ENCODE results near the gene CETP. TPM values are rescaled to one million over a fixed set of nuclear protein-coding genes. Genes with fewer than 3 reads are reported as not detected.

The CETP gene
- total RNA-seq, 8 experiments from 2014 or later: 0.05 to 0.84 (median 0.29) TPM

- no peak for ATAC-seq (replicated peaks in 6 of 8)
- in situ Hi-C loops (cut with MboI; ENCODE audit: low pct_unique_long_range_greater_than_20kb in 2 of 9, low sequenced_read_pairs in 9 of 9, unreplicated experiment in 9 of 9): no loop called here
These were observed 55.1 kb downstream of the CETP start for GRCh38 chr16:57016831-57017230.

GRCh38 chr16:57017251-57017650, 55.5 kb downstream of the CETP start:
- in situ Hi-C loops (cut with MboI; ENCODE audit: low pct_unique_long_range_greater_than_20kb in 2 of 9, low sequenced_read_pairs in 9 of 9, unreplicated experiment in 9 of 9): no loop called here
- 29 to 55% (median 50%) methylated on average over 1 of the region's 1 CpG; no CpG with 5 or more reads in 7 of the 10 experiments for WGBS, 10 experiments
- Histone ChIP-seq H3K4me1 (replicated peaks in 1 of 2) (no peaks in the 10 kb centered on the region), H3K27ac (no peak overlapping the region), H3K4me3 (no peak overlapping the region)
- ATAC-seq (replicated peaks in 6 of 8): no peak

More at GRCh38 chr16:57016831-57017230, 55.1 kb downstream of the CETP start:
- H3K27ac ChIP-seq: no peak overlapping the region
- WGBS, 10 experiments: 50 to 100% (median 80%) methylated on average over 1 to 6 of the region's 6 CpGs; no CpG with 5 or more reads in 1 of the 10 experiments
- H3K4me3 ChIP-seq: no peak overlapping the region
- H3K4me1 ChIP-seq (replicated peaks in 1 of 2): no peaks in the 10 kb centered on the region

GRCh38 chr16:57019746-57020145, 58.0 kb downstream of the CETP start:
- H3K4me3 ChIP-seq: no peak overlapping the region
- 49 to 86% (median 69%) methylated on average over 1 to 2 of the region's 2 CpGs; no CpG with 5 or more reads in 5 of the 10 experiments for WGBS, 10 experiments
- no peak overlapping the region for H3K27ac ChIP-seq
- H3K4me1 ChIP-seq (replicated peaks in 1 of 2): no peaks in the 10 kb centered on the region
- no peak for ATAC-seq (replicated peaks in 6 of 8)
- in situ Hi-C loops (cut with MboI; ENCODE audit: low pct_unique_long_range_greater_than_20kb in 2 of 9, low sequenced_read_pairs in 9 of 9, unreplicated experiment in 9 of 9): no loop called here

- no peak overlapping the region for H3K27ac ChIP-seq
- H3K4me3 ChIP-seq: no peak overlapping the region
- ATAC-seq (replicated peaks in 6 of 8): no peak
- no peaks in the 10 kb centered on the region for H3K4me1 ChIP-seq (replicated peaks in 1 of 2)
- in situ Hi-C loops (cut with MboI; ENCODE audit: low pct_unique_long_range_greater_than_20kb in 2 of 9, low sequenced_read_pairs in 9 of 9, unreplicated experiment in 9 of 9): no loop called here
- WGBS, 10 experiments: 80 to 100% methylated on average over 2 of the region's 8 CpGs; no CpG with 5 or more reads in 8 of the 10 experiments
These were observed 58.9 kb downstream of the CETP start for GRCh38 chr16:57020651-57021050.

- peak in 2 of 8 experiments; percentile 56 to 59 for ATAC-seq (replicated peaks in 6 of 8)
- Histone ChIP-seq H3K4me3 (no peak overlapping the region), H3K4me1 (replicated peaks in 1 of 2) (no peaks in the 10 kb centered on the region), H3K27ac (no peak overlapping the region)
- whole genome bisulfite sequencing, 10 experiments: 70 to 86% (median 80%) methylated on average over 1 to 6 of the region's 6 CpGs; no CpG with 5 or more reads in 6 of the 10 experiments
- in situ Hi-C loops (cut with MboI; ENCODE audit: low pct_unique_long_range_greater_than_20kb in 2 of 9, low sequenced_read_pairs in 9 of 9, unreplicated experiment in 9 of 9): no loop called here
These were observed 60.0 kb downstream of the CETP start for GRCh38 chr16:57021757-57022156.

- WGBS, 10 experiments: 39 to 100% (median 81%) methylated on average over 1 to 4 of the region's 7 CpGs; no CpG with 5 or more reads in 5 of the 10 experiments
- Histone ChIP-seq H3K4me3 (no peak overlapping the region), H3K27ac (no peak overlapping the region), H3K4me1 (replicated peaks in 1 of 2) (no peaks in the 10 kb centered on the region)
- in situ Hi-C loops (cut with MboI; ENCODE audit: low pct_unique_long_range_greater_than_20kb in 2 of 9, low sequenced_read_pairs in 9 of 9, unreplicated experiment in 9 of 9): no loop called here
- ATAC-seq (replicated peaks in 6 of 8): no peak
These were observed 60.7 kb downstream of the CETP start for GRCh38 chr16:57022445-57022844.

- Histone ChIP-seq H3K27ac (no peak overlapping the region), H3K4me3 (no peak overlapping the region), H3K4me1 (replicated peaks in 1 of 2) (no peaks in the 10 kb centered on the region)
- in situ Hi-C loops (cut with MboI; ENCODE audit: low pct_unique_long_range_greater_than_20kb in 2 of 9, low sequenced_read_pairs in 9 of 9, unreplicated experiment in 9 of 9): no loop called here
- no peak for ATAC-seq (replicated peaks in 6 of 8)
- WGBS, 10 experiments: 60 to 80% methylated on average over 1 of the region's 8 CpGs; no CpG with 5 or more reads in 8 of the 10 experiments
These were observed 61.9 kb downstream of the CETP start for GRCh38 chr16:57023541-57024249.

- Histone ChIP-seq H3K4me3 (no peak overlapping the region), H3K27ac (no peak overlapping the region)
- no peak for ATAC-seq (replicated peaks in 6 of 8)
These were observed 63.3 kb downstream of the CETP start for GRCh38 chr16:57024894-57025680.

GRCh38 chr16:57025941-57026777, 64.4 kb downstream of the CETP start:
- in situ Hi-C loops (cut with MboI; ENCODE audit: low pct_unique_long_range_greater_than_20kb in 2 of 9, low sequenced_read_pairs in 9 of 9, unreplicated experiment in 9 of 9): no loop called here
- ATAC-seq (replicated peaks in 6 of 8): peak in 1 of 8 experiments; percentile 11
- Histone ChIP-seq H3K4me3 (no peak overlapping the region), H3K27ac (no peak overlapping the region), H3K4me1 (replicated peaks in 1 of 2) (no peaks in the 10 kb centered on the region)
- 40 to 100% (median 84%) methylated on average over 1 to 9 of the region's 21 CpGs; no CpG with 5 or more reads in 4 of the 10 experiments for WGBS, 10 experiments

More at GRCh38 chr16:57024894-57025680, 63.3 kb downstream of the CETP start:
- in situ Hi-C loops (cut with MboI; ENCODE audit: low pct_unique_long_range_greater_than_20kb in 2 of 9, low sequenced_read_pairs in 9 of 9, unreplicated experiment in 9 of 9): no loop called here
- WGBS, 10 experiments: 76 to 100% (median 96%) methylated on average over 1 to 5 of the region's 19 CpGs; no CpG with 5 or more reads in 4 of the 10 experiments
- no peaks in the 10 kb centered on the region for H3K4me1 ChIP-seq (replicated peaks in 1 of 2)

- in situ Hi-C loops (cut with MboI; ENCODE audit: low pct_unique_long_range_greater_than_20kb in 2 of 9, low sequenced_read_pairs in 9 of 9, unreplicated experiment in 9 of 9): no loop called here
- no peak overlapping the region for H3K4me3 ChIP-seq
- H3K27ac ChIP-seq: no peak overlapping the region
- 17% methylated on average over 1 of the region's 3 CpGs; no CpG with 5 or more reads in 8 of the 10 experiments for WGBS, 10 experiments
- H3K4me1 ChIP-seq (replicated peaks in 1 of 2): no peaks in the 10 kb centered on the region
- ATAC-seq (replicated peaks in 6 of 8): no peak
These were observed 65.0 kb downstream of the CETP start for GRCh38 chr16:57026778-57027062.

- 72 to 83% methylated on average over 1 to 2 of the region's 2 CpGs; no CpG with 5 or more reads in 8 of the 10 experiments for WGBS, 10 experiments
- H3K4me1 ChIP-seq (replicated peaks in 1 of 2): no peaks in the 10 kb centered on the region
- no peak for ATAC-seq (replicated peaks in 6 of 8)
- H3K4me3 ChIP-seq: no peak overlapping the region
- in situ Hi-C loops (cut with MboI; ENCODE audit: low pct_unique_long_range_greater_than_20kb in 2 of 9, low sequenced_read_pairs in 9 of 9, unreplicated experiment in 9 of 9): no loop called here
- no peak overlapping the region for H3K27ac ChIP-seq
These were observed 65.3 kb downstream of the CETP start for GRCh38 chr16:57027067-57027466.

GRCh38 chr16:57028086-57028485, 66.3 kb downstream of the CETP start:
- WGBS, 10 experiments: 23 to 100% (median 100%) methylated on average over 1 to 2 of the region's 4 CpGs; no CpG with 5 or more reads in 5 of the 10 experiments
- peak in 1 of 8 experiments; percentile 19 for ATAC-seq (replicated peaks in 6 of 8)

More at GRCh38 chr16:57028086-57028485, 66.3 kb downstream of the CETP start:
- Histone ChIP-seq H3K27ac (no peak overlapping the region), H3K4me3 (no peak overlapping the region), H3K4me1 (replicated peaks in 1 of 2) (no peaks in the 10 kb centered on the region)
- in situ Hi-C loops (cut with MboI; ENCODE audit: low pct_unique_long_range_greater_than_20kb in 2 of 9, low sequenced_read_pairs in 9 of 9, unreplicated experiment in 9 of 9): no loop called here
